NOMO-1 treated with dmso at 0.1 percent for 144 hours (cell line): Measurements from ENCODE around the gene OR6K6.

ENCODE experiments used
- DNase-seq: peaks from one replicate; lab custom pipeline; 2025; ENCODE audit not compliant: unreplicated experiment; lab: John Stamatoyannopoulos, UW

The OR6K6 gene

DNA sequence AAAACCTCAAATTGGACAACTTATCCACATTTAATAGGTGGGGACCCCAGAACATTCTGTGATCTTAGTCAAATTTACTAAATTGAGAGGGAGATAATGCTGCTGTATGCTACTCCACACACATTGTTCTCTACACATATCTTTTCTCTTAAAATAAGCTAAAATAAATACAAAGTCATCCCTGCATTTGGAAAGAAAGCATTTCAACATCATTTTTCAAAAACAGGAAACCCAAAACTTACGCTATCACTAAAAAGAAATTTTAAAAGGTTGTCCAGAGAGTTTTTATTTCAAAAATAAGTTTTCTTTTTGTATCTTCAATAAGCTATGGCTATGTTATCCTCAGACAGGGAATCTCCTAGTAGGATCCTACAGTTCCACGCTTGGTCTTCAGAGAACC, 46.0 kb downstream of the OR6K6 start:
- no peak for DNase-seq

DNA sequence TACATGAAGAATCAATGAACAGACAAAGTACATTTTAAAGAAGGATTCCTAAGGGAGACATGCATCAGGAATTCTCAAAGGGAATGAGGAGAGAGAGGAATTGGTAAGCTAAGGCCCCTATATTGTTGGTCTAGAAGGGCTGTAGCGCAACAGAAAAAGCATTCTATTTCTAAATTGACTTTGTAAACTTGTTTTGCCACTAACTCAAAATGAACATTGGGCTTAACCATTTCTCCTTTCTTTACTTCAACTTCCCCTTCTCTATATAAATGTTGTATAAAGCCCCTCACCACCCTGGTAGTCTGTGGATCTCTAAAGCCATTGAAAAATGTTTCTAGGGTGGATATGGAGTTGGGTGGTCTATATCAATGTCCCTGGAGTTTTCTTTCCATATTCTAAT, 46.9 kb downstream of the OR6K6 start:
- peak; percentile 51 for DNase-seq

DNA sequence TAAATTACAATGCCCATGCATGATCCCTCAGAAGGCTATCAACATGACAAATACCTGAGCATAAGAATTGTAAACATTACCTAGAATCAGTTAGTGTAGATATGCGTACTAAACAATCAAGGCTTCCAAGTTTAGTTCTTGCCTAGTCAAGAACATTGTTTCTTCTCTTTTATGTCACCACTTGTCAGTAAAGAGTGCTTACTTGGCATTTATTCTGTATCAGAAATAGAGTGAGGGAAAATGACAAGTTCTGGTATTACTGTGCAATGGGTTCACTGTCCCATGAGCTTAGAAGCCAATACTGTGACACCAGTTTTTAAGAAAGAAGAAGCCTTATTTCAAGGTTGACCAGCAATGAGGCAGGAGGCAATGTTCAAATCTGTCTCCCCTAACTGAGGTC, 49.2 kb downstream of the OR6K6 start:
- no peak for DNase-seq
